Measurements from ENCODE around the gene INPP5A.

Gene INPP5A

GRCh38 chr10:132786476-132786883 lies 248.9 kb downstream of the INPP5A start:
- Histone ChIP-seq H3K9ac (ENCODE audit: low read length) (no peak overlapping the region), H3K27ac (ENCODE audit: low read length) (no peak overlapping the region), H3K4me2 (ENCODE audit: low read depth, low read length) (no peak overlapping the region), H3F3A (ENCODE audit: insufficient read depth, low read length) (no peaks in the 10 kb centered on the region), H3K4me1 (ENCODE audit: low read length) (no peaks in the 10 kb centered on the region), H3K79me2 (ENCODE audit: low read length) (no peaks in the 10 kb centered on the region), H3K27me3 (replicated peaks; ENCODE audit: insufficient read depth, low read length) (no peaks in the 10 kb centered on the region), H3K9me2 (replicated peaks; ENCODE audit: insufficient read depth, low read length) (no peaks in the 10 kb centered on the region), H3K9me3 (replicated peaks; ENCODE audit: insufficient read depth, low read length) (no peaks in the 10 kb centered on the region), H2AFZ (ENCODE audit: low read length) (no peak overlapping the region), H3K36me3 (replicated peaks; ENCODE audit: insufficient read depth, low read length) (no peaks in the 10 kb centered on the region), H3K4me3 (ENCODE audit: low read length) (no peak overlapping the region), H4K20me1 (ENCODE audit: insufficient read depth, low read length) (no peaks in the 10 kb centered on the region)
- TF ChIP-seq EZH2 (optimal IDR thresholded peaks at IDR 0.05; ENCODE audit: low read depth, low read length) (no peak), EZH2phosphoT487 (IDR thresholded peaks at IDR 0.05; ENCODE audit: low read length) (no peak), CTCF (IDR thresholded peaks at IDR 0.05; ENCODE audit: low read length) (no peak)
- DNase-seq, result no peak

DNA sequence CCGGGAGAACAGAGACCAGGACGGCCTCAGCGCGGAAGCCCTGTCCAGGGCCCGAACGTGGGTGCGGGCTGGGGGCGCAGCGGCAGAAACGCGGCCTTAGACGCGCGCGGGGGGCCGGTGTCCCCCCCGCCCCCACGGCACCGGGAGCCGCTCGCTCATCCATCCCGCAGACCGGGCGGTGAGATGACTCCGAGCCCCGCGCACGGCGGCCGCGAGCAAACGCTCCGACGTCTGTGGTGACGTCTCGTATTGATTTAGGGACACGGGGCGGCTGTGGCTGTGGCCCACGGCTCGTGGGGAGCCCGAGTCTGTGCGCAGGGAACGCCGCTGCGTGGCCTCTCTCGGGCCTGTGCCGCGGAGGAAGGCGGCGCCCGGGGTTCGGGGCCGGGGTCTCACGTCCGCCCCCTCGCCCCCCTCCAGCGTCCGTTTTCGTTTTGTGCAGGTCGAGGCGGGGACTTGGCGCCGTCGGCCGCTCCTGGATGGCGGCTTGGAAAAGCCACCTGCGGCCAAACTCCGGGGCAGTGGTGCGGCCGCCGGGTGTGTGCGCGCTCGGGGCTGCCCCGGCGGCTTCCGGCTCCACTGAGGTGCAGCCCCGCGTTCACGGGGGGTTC lies 249.4 kb downstream of the INPP5A start:
- DNase-seq, result no peak
- Histone ChIP-seq H3K9ac (ENCODE audit: low read length) (no peak overlapping the region), H3K4me2 (ENCODE audit: low read depth, low read length) (no peak overlapping the region), H3K36me3 (replicated peaks; ENCODE audit: insufficient read depth, low read length) (no peaks in the 10 kb centered on the region), H3K27me3 (replicated peaks; ENCODE audit: insufficient read depth, low read length) (no peaks in the 10 kb centered on the region), H3K4me3 (ENCODE audit: low read length) (no peak overlapping the region), H3K9me2 (replicated peaks; ENCODE audit: insufficient read depth, low read length) (no peaks in the 10 kb centered on the region), H3K27ac (ENCODE audit: low read length) (no peak overlapping the region), H3K4me1 (ENCODE audit: low read length) (no peaks in the 10 kb centered on the region), H4K20me1 (ENCODE audit: insufficient read depth, low read length) (no peaks in the 10 kb centered on the region), H3K9me3 (replicated peaks; ENCODE audit: insufficient read depth, low read length) (no peaks in the 10 kb centered on the region), H3K79me2 (ENCODE audit: low read length) (no peaks in the 10 kb centered on the region), H3F3A (ENCODE audit: insufficient read depth, low read length) (no peaks in the 10 kb centered on the region), H2AFZ (ENCODE audit: low read length) (no peak overlapping the region)
- TF ChIP-seq EZH2 (optimal IDR thresholded peaks at IDR 0.05; ENCODE audit: low read depth, low read length) (no peak), EZH2phosphoT487 (IDR thresholded peaks at IDR 0.05; ENCODE audit: low read length) (no peak), CTCF (IDR thresholded peaks at IDR 0.05; ENCODE audit: low read length) (no peak)

- no peak overlapping the region for H3K9ac ChIP-seq (ENCODE audit: low read length)
- no peak for TF ChIP-seq CTCF (IDR thresholded peaks at IDR 0.05; ENCODE audit: low read length)
- TF ChIP-seq EZH2phosphoT487 (IDR thresholded peaks at IDR 0.05; ENCODE audit: low read length), result no peak
- no peak for TF ChIP-seq EZH2 (optimal IDR thresholded peaks at IDR 0.05; ENCODE audit: low read depth, low read length)
- no peak overlapping the region for H3K4me3 ChIP-seq (ENCODE audit: low read length)
- H3K9me3 ChIP-seq (replicated peaks; ENCODE audit: insufficient read depth, low read length), result no peaks in the 10 kb centered on the region
- no peak for DNase-seq
- H3K4me2 ChIP-seq (ENCODE audit: low read depth, low read length), result no peak overlapping the region
- H3K4me1 ChIP-seq (ENCODE audit: low read length), result no peaks in the 10 kb centered on the region
- no peaks in the 10 kb centered on the region for H4K20me1 ChIP-seq (ENCODE audit: insufficient read depth, low read length)
- H2AFZ ChIP-seq (ENCODE audit: low read length), result no peak overlapping the region
- no peaks in the 10 kb centered on the region for H3K9me2 ChIP-seq (replicated peaks; ENCODE audit: insufficient read depth, low read length)
- H3K27me3 ChIP-seq (replicated peaks; ENCODE audit: insufficient read depth, low read length), result no peaks in the 10 kb centered on the region
- H3F3A ChIP-seq (ENCODE audit: insufficient read depth, low read length), result no peaks in the 10 kb centered on the region
- no peak overlapping the region for H3K27ac ChIP-seq (ENCODE audit: low read length)
- no peaks in the 10 kb centered on the region for H3K36me3 ChIP-seq (replicated peaks; ENCODE audit: insufficient read depth, low read length)
- H3K79me2 ChIP-seq (ENCODE audit: low read length), result no peaks in the 10 kb centered on the region
These were observed 250.1 kb downstream of the INPP5A start for GRCh38 chr10:132787495-132788179.
